ENCODE measurements around the gene AK2.
"Not testable (repeated sequence)": the region's sequence is repeated elsewhere in the genome, so short reads cannot be mapped to it uniquely, and the experiment has no call there.

DNA sequence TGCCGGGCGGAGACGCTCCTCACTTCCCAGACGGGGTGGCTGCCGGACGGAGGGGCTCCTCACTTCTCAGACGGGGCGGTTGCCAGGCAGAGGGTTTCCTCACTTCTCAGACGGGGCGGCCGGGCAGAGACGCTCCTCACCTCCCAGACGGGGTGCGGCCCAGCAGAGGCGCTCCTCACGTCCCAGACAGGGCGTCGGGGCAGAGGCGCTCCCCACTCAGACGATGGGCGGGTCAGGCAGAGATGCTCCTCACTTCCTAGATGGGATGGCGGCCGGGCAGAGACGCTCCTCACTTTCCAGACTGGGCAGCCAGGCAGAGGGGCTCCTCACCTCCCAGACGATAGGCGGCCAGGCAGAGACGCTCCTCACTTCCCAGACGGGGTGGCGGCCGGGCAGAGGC is 61.6 kb downstream of the AK2 start:
- TF ChIP-seq, protein P1, sequence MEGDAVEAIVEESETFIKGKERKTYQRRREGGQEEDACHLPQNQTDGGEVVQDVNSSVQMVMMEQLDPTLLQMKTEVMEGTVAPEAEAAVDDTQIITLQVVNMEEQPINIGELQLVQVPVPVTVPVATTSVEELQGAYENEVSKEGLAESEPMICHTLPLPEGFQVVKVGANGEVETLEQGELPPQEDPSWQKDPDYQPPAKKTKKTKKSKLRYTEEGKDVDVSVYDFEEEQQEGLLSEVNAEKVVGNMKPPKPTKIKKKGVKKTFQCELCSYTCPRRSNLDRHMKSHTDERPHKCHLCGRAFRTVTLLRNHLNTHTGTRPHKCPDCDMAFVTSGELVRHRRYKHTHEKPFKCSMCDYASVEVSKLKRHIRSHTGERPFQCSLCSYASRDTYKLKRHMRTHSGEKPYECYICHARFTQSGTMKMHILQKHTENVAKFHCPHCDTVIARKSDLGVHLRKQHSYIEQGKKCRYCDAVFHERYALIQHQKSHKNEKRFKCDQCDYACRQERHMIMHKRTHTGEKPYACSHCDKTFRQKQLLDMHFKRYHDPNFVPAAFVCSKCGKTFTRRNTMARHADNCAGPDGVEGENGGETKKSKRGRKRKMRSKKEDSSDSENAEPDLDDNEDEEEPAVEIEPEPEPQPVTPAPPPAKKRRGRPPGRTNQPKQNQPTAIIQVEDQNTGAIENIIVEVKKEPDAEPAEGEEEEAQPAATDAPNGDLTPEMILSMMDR (IDR thresholded peaks at IDR 0.05) = not testable (repeated sequence)
- not testable (repeated sequence) for TF ChIP-seq POLR2A (IDR thresholded peaks at IDR 0.05)
